ENCODE data around the gene PRKAA1. TPM values are rescaled to one million over a fixed set of nuclear protein-coding genes. Genes with fewer than 3 reads are reported as not detected.

Gene PRKAA1
- total and polyA plus RNA-seq, 12 donors: 19.5 to 100 (median 59.1) TPM

- Histone ChIP-seq H3K27me3 (no peaks in the 10 kb centered on the region), H3K4me1 (replicated peaks in 1 of 2) (peaks cover 0 to 29% of the 10 kb centered on the region in 2 donors), H3K4me3 (no peak overlapping the region), H3K36me3 (replicated peaks in 1 of 2) (no peaks in the 10 kb centered on the region), H3K27ac (no peak overlapping the region), H3K9me3 (replicated peaks in 1 of 3) (no peaks in the 10 kb centered on the region)
- TF ChIP-seq POLR2A (IDR thresholded peaks at IDR 0.05): no peak
- TF ChIP-seq CTCF (IDR thresholded peaks at IDR 0.05): no peak
- intact Hi-C loops (cut with DNase I): no loop called here
- DNase-seq: no peak
- 77 to 95% (median 95%) methylated on average over 1 of the region's 1 CpG for WGBS, 4 donors
Measured at GRCh38 chr5:40784916-40785315, 13.3 kb downstream of the PRKAA1 start.

DNA sequence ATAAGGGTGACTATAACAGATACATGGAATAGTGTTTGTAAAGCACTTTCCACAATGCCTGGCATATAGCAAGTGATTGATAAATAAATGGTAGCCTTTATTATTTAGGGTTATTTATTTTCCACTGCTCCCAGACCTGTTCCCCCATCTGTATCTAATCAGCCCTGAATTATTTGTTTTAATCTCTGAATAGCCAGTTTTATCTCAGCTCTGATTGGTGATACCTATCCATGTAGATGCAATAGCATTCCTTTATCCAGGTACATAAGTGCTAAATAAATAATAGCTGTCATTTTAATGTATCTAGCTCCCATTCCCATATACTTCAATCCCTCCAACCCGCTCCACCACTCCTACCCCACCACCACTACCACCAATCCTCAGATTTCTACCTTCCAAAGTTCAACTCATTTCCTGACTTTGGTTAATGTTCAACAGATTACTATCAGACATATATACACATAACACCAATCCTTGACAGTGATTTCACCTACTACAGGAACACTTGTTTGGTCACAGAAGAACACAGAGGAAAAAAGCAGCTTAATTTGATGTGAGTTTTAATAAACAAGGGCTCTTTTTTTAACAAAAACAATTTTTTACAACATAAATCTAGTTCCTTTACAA, 14.0 kb downstream of the PRKAA1 start:
- Histone ChIP-seq H3K4me1 (replicated peaks in 1 of 2) (peaks cover 0 to 27% of the 10 kb centered on the region in 2 donors), H3K4me3 (no peak overlapping the region), H3K36me3 (replicated peaks in 1 of 2) (no peaks in the 10 kb centered on the region), H3K9me3 (replicated peaks in 1 of 3) (no peaks in the 10 kb centered on the region), H3K27me3 (no peaks in the 10 kb centered on the region), H3K27ac (no peak overlapping the region)
- WGBS, 4 donors: 95 to 100% (median 98%) methylated on average over 1 of the region's 1 CpG
- intact Hi-C loops (cut with DNase I): no loop called here
- TF ChIP-seq CTCF (IDR thresholded peaks at IDR 0.05) (no peak), POLR2A (IDR thresholded peaks at IDR 0.05) (no peak)
- no peak for DNase-seq

DNA sequence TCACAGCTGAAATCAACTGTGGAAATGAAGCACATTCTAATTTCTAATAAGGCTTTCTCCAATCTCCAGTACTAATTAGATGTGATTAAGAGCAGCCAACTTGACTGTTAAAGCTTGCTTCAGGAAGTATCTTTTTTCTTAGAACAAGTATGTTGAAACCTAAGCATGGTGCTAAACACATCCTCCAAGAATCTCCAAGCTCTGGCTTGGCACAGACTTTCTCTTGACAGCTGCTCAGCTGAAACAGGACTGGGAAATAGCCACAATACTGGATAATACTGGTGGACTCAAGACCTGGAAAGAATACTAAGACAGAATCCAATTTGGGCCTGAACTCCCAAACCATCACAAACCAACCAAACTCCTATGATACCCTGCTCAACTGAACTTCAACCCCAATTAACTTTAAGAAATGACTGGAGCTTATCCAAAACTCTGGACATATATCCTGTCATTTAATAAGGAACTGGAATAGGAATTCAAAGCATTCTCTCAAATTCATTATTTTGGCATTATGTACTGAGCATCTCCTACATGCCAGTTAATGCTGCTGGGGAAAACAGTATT, 16.2 kb downstream of the PRKAA1 start:
- no peak for DNase-seq
- Histone ChIP-seq H3K27me3 (no peaks in the 10 kb centered on the region), H3K4me3 (no peak overlapping the region), H3K27ac (no peak overlapping the region), H3K36me3 (replicated peaks in 1 of 2) (peaks cover 0 to 6% of the 10 kb centered on the region in 2 donors), H3K4me1 (replicated peaks in 1 of 2) (peaks cover 0 to 22% of the 10 kb centered on the region in 2 donors), H3K9me3 (replicated peaks in 1 of 3) (no peaks in the 10 kb centered on the region)
- intact Hi-C loops (cut with DNase I): no loop called here
- TF ChIP-seq CTCF (IDR thresholded peaks at IDR 0.05): no peak
- TF ChIP-seq POLR2A (IDR thresholded peaks at IDR 0.05): no peak

GRCh38 chr5:40780858-40781257, 17.3 kb downstream of the PRKAA1 start:
- no peak for DNase-seq
- intact Hi-C loops (cut with DNase I): no loop called here
- WGBS, 4 donors: 85 to 96% (median 95%) methylated on average over 3 of the region's 3 CpGs
- Histone ChIP-seq H3K36me3 (replicated peaks in 1 of 2) (peaks cover 0 to 15% of the 10 kb centered on the region in 2 donors), H3K4me3 (no peak overlapping the region), H3K9me3 (replicated peaks in 1 of 3) (no peaks in the 10 kb centered on the region), H3K4me1 (replicated peaks in 1 of 2) (peaks cover 0 to 32% of the 10 kb centered on the region in 2 donors), H3K27me3 (no peaks in the 10 kb centered on the region), H3K27ac (no peak overlapping the region)
- TF ChIP-seq POLR2A (IDR thresholded peaks at IDR 0.05) (no peak), CTCF (IDR thresholded peaks at IDR 0.05) (no peak)
